GM18867 (cell line): ENCODE results near the gene ZNF189.
"Not testable (repeated sequence)": the region's sequence is repeated elsewhere in the genome, so short reads cannot be mapped to it uniquely, and the experiment has no call there.

Source experiments
- ATAC-seq: cut with Tn5 transposase; IDR thresholded peaks from one replicate; pipeline ENCODE4 v1.9.1; 2021; ENCODE audit warnings: mild to moderate bottlenecking, moderate library complexity; ENCODE audit not compliant: unreplicated experiment

The ZNF189 gene

DNA sequence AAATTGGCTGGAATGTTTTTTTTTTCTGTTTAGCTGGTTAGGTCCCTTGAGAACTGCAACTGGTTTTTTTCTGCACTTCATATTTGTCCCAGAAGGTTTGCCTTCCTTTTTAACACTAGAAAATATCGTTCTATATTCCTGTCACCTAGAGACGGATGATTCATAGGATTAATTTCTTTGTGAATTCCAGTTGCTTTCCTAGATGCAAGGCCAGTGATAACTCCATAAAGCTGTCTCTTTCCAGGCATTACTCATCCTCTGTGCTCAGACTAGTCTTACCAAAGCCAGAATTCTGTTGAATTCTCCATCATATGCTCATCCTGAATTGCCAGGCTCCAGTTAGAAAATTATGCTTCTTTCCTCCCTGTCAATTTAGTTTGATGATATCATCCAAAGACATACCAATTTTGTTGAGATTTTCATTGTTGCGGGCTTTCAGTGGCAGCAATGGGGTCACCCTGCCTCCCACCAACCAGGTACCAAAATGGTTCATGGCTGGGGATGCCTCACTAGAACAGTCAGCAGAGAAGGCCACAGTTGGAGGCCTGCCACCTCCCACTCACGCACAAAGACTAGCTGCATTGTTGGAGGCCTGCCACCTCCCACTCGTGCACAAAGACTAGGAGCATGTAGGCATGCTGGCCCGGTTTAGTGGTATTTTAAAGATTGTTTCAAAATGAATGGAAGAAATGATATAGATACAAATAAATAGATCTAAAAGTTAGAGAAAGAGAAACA lies 22.4 kb upstream of the ZNF189 start:
- no peak for ATAC-seq

DNA sequence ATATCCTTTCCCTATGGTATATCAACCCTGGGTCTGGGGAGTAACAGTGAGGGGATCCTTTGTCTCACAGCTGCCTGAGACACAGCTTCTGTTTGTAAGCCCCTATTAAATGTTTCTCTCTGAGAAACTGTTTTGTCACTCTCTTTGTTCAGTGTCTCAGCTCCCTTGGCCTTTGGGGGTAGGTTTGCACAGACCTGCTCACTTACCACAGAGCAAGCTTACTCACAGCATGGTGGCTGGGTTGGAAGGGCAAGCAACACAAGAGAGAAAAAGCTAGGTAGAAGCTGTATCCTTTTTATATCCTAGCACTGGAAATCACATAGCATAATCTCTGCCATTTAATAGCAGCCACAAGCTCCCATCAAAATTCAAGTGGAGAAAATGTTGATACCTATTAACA lies 18.4 kb upstream of the ZNF189 start:
- ATAC-seq, result no peak

DNA sequence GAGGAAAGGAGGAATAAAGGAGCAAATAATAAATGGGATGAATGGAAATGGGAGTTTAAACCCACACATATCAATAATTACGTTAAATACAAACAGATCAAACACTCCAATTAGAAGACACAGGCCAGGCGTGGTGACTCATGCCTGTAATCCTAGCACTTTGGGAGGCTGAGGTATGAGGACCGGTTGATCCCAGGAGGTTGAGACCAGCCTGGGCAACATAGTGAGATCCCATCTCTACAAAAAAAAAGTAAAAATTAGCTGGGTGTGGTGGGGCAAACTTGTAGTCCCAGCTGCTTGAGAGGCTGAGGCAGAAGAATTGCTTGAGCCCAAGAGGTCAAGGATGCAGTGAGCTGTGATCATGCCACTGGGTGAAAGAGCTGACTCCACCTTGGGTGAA lies 17.5 kb upstream of the ZNF189 start:
- ATAC-seq, result no peak

- ATAC-seq, result no peak
Measured at GRCh38 chr9:101381833-101382342, 16.8 kb upstream of the ZNF189 start.

GRCh38 chr9:101383361-101383760 lies 15.3 kb upstream of the ZNF189 start:
- no peak for ATAC-seq

DNA sequence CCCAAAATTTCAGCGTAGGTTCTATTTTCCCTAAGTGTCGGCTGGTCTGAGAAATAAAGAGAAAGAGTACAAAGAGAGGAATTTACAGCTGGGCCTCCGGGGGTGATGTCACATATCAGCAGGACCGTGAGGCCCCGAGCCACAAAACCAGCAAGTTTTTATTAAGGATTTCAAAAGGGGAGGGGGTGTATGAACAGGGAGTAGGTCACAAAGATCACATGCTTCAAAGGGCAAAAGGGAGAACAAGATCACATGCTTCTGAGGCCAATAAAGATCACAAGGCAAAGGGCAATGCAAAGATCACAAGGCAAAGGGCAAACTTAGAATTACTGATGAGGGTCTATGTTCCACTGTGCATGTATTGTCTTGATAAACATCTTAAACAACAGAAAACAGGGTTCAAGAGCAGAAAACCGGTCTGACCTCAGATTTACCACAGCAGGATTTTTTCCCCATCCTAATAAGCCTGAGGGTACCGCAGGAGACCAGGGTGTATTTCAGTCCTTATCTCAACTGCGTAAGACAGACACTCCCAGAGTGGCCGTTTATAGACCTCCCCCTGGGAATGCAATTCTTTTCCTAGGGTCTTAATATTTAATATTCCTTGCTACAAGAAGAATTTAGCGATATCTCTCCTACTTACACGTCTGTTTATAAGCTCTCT lies 13.6 kb upstream of the ZNF189 start, which contains the start of gene BAAT:
BAAT (minus strand) TSS at position 134 of the 664 bp plus-strand sequence. CDS start 13,602 bp downstream, outside the sequence.
- ATAC-seq, result not testable (repeated sequence)

DNA sequence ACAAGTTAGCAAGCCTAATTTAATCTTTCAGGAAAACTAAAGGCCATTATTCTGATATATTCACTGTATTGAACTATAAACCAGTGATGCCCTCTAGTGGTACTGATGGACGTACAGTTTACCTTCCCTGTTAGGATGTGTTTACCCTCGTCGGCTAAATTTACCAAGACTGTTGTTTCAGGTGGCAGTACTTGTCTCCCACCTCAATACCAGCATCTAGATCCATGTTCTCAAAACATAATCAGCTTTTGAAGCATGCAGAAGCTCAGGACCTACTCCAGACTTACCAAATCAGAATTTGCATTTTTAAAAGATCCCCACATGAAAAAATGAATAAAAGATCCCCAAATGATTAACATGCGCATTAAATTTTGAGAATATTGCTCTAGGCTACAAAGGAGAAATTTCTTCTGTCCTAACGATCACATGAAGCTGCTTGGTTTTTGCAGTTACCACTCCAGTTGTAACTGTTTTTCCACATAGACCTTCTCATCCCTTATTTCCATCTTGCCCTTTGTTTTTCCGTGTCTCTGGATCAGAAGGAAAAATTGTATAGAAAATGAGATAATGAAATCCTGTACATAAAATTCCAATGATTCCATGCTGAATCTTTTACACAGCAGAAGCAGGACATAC lies 10.7 kb upstream of the ZNF189 start:
- ATAC-seq, result peak; percentile 80

DNA sequence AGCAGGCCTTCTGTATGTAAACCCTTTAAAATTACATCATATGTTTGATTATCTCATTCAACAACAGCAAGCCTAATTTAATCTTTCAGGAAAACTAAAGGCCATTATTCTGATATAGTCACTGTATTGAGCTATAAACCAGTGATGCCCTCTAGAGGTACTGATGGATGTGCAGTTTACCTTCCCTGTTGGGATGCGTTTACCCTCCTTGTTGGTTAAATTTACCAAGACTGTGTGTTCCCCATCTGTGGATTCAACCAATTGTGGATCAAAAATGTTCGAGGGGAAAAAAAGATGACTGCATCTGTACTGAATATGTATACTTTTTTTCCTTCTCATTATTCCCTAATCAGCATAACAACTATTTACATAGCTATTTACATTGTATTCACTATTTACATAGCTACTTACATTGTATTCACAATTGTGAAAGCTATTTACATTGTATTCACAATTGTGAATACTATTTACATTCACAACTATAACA lies 10.1 kb upstream of the ZNF189 start:
- ATAC-seq, result no peak

DNA sequence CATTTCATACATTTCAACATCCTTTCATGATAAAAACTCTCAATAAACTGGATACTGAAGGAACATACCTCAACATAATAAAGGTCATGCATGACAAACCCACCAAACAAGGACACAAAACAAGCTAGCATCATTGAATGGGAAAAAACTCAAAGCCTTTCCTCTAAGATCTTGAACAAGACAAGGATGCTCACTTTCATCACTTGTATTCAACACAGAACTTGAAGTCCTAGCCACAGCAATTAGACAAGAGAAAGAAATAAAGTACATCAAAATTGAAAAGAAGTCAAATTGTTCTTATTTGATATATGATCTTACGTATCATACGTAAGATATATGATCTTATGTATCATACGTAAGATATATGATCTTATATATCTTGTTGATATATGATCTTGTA lies 5.5 kb upstream of the ZNF189 start:
- no peak for ATAC-seq

- ATAC-seq, result no peak
Measured at GRCh38 chr9:101394687-101395086, 4.0 kb upstream of the ZNF189 start.

GRCh38 chr9:101397746-101398067 lies 944 bp upstream of the ZNF189 start:
- no peak for ATAC-seq

- ATAC-seq, result no peak
Measured at GRCh38 chr9:101398930-101399642, 435 bp downstream of the ZNF189 start.

DNA sequence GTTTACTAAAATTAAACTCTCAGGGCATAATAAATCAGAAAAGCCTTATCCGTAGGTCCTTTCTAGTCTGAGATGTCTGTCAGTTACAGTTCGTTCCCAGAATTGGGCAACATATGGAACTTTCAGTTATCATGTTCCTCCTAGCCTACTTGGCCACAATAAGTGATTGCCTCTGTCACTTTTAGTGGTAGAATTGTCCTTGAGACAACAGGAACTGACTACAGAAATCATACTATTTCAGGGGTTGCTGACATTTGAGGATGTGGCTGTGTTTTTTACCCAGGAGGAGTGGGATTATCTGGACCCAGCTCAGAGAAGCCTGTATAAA lies 956 bp downstream of the ZNF189 start:
- ATAC-seq, result no peak

- no peak for ATAC-seq
Measured at GRCh38 chr9:101400120-101400519, 1.5 kb downstream of the ZNF189 start.

- no peak for ATAC-seq
Measured at GRCh38 chr9:101403516-101404285, 5.0 kb downstream of the ZNF189 start.

DNA sequence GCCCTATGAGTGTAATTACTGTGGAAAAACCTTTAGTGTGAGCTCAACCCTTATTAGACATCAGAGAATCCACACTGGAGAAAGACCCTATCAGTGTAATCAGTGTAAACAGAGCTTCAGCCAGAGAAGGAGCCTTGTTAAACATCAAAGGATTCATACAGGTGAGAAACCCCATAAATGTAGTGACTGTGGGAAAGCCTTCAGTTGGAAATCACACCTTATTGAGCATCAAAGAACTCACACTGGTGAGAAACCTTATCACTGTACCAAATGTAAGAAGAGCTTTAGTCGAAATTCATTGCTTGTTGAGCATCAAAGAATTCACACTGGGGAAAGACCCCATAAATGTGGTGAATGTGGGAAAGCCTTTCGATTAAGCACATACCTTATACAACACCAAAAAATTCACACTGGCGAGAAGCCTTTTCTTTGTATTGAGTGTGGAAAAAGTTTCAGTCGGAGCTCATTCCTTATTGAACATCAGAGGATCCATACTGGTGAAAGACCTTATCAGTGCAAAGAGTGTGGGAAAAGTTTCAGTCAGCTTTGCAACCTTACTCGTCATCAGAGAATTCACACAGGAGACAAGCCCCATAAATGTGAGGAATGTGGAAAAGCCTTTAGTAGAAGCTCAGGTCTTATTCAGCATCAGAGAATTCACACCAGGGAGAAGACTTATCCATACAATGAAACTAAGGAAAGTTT lies 9.9 kb downstream of the ZNF189 start:
- no peak for ATAC-seq

DNA sequence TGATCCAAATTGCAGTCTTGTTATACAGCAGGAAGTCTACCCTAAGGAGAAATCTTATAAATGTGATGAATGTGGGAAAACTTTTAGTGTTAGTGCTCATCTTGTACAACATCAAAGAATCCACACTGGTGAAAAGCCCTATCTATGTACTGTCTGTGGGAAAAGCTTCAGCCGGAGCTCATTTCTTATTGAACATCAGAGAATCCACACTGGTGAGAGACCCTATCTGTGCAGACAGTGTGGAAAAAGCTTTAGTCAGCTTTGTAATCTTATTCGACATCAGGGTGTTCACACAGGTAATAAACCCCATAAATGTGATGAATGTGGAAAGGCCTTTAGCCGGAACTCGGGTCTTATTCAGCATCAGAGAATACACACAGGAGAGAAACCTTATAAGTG lies 10.4 kb downstream of the ZNF189 start:
- no peak for ATAC-seq

- no peak for ATAC-seq
Measured at GRCh38 chr9:101414839-101415238, 16.2 kb downstream of the ZNF189 start.

GRCh38 chr9:101415578-101415977 lies 16.9 kb downstream of the ZNF189 start:
- ATAC-seq, result no peak

GRCh38 chr9:101417389-101417788 lies 18.7 kb downstream of the ZNF189 start:
- no peak for ATAC-seq
